HepG2 (cell line): ENCODE results near the gene TMEM150C. TPM values are rescaled to one million over a fixed set of nuclear protein-coding genes. Genes with fewer than 3 reads are reported as not detected.

ENCODE experiments used
- CAMTA2 ChIP-seq: sonication (generic); formaldehyde crosslinking; IDR thresholded peaks from 2 replicates; pipeline ENCODE4 v1.4.0; 2020; ENCODE audit warnings: mild to moderate bottlenecking, missing genetic modification reagents, borderline replicate concordance
- HDAC1 ChIP-seq: sonication (generic); formaldehyde crosslinking; IDR thresholded peaks from 2 replicates; pipeline ENCODE4 v1.5.1; 2020; ENCODE audit warnings: mild to moderate bottlenecking, missing genetic modification reagents
- HMGA1 ChIP-seq: sonication (generic); formaldehyde crosslinking; conservative IDR thresholded peaks from 2 replicates; pipeline ENCODE4 v1.4.0; 2020; ENCODE audit warnings: missing genetic modification reagents
- NR2F2 ChIP-seq: IDR thresholded peaks from 2 replicates; pipeline ENCODE4 v1.6.1; 2012; ENCODE audit warnings: low read depth, inconsistent platforms, borderline replicate concordance
- PAX8 ChIP-seq: sonication (generic); formaldehyde crosslinking; IDR thresholded peaks from 2 replicates; pipeline ENCODE4 v1.8.0; 2022; ENCODE audit warnings: mild to moderate bottlenecking, missing genetic modification reagents, borderline replicate concordance
- ZNF292 ChIP-seq: sonication (generic); formaldehyde crosslinking; IDR thresholded peaks from 2 replicates; pipeline ENCODE4 v1.8.1; 2022; ENCODE audit warnings: mild to moderate bottlenecking, low read depth, missing genetic modification reagents, borderline replicate concordance
- ZNF431 ChIP-seq: sonication (generic); formaldehyde crosslinking; IDR thresholded peaks from 2 replicates; pipeline ENCODE4 v1.9.0; 2022; ENCODE audit warnings: missing genetic modification reagents, low read depth, mild to moderate bottlenecking, borderline replicate concordance
- ZNF674 ChIP-seq: sonication (generic); formaldehyde crosslinking; IDR thresholded peaks from 2 replicates; pipeline ENCODE4 v1.5.0; 2020; ENCODE audit warnings: low read depth, mild to moderate bottlenecking, missing genetic modification reagents
- polyA plus RNA-seq, 8 experiments: library from polyadenylated mRNA; depleted of rRNA in 3 of 8; stranded (reverse) in 7 of 8; unstranded in 1 of 8; fragments of >200 nt; fragmentation: Illumina TruSeq in 4 of 8; extraction: Trizol in 4 of 8; gene quantifications; 2 replicates each; pipeline versions ENCODE4 v1.2.1 to v1.2.3, GENCODE V29; 2011 to 2016; ENCODE audit warnings: low read depth in 4 of 8, missing spikeins in 1 of 8, mixed read lengths in 1 of 8; ENCODE audit not compliant: insufficient read depth in 1 of 8
- total RNA-seq, 5 experiments: library from RNA; depleted of rRNA; stranded (reverse); fragments of >200 nt; fragmentation: Illumina TruSeq; extraction: Trizol; gene quantifications; 2 replicates each; pipeline ENCODE4 v1.2.3, GENCODE V29; 2016; ENCODE audit warnings: low read depth in 1 of 5
- TF ChIP-seq, protein P1 (sequence below): sonication (generic); formaldehyde crosslinking; IDR thresholded peaks from 2 replicates; pipeline ENCODE4 v1.8.0; 2023; ENCODE audit warnings: mild to moderate bottlenecking, missing genetic modification reagents
- TF ChIP-seq, protein P2 (sequence below): sonication (generic); formaldehyde crosslinking; IDR thresholded peaks from 2 replicates; pipeline ENCODE4 v1.8.1; 2023; ENCODE audit warnings: mild to moderate bottlenecking, missing genetic modification reagents
- TF ChIP-seq, protein P3 (sequence below): IDR thresholded peaks from 2 replicates; pipeline ENCODE4 v1.6.1; 2016; ENCODE audit warnings: low read depth, missing genetic modification reagents, missing compliant biosample characterization
- TF ChIP-seq, protein P4 (sequence below): sonication (generic); formaldehyde crosslinking; IDR thresholded peaks from 2 replicates; pipeline ENCODE4 v1.4.0; 2020; ENCODE audit warnings: missing genetic modification reagents; ENCODE audit errors: not compliant biosample characterization
- TF ChIP-seq, protein P5 (sequence below): sonication (generic); formaldehyde crosslinking; conservative IDR thresholded peaks from 2 replicates; pipeline ENCODE4 v1.4.0; 2020; ENCODE audit warnings: mild to moderate bottlenecking, missing genetic modification reagents, moderate library complexity
- TF ChIP-seq, protein P6 (sequence below): sonication (generic); formaldehyde crosslinking; IDR thresholded peaks from 2 replicates; pipeline ENCODE4 v1.8.1; 2023; ENCODE audit warnings: missing genetic modification reagents, mild to moderate bottlenecking, borderline replicate concordance
- TF ChIP-seq, protein P7 (sequence below): sonication (generic); formaldehyde crosslinking; IDR thresholded peaks from 2 replicates; pipeline ENCODE4 v1.4.0; 2020; ENCODE audit warnings: low read depth, mild to moderate bottlenecking, missing genetic modification reagents

TMEM150C gene
- total and polyA plus RNA-seq, 2 of the 13 experiments (the other 11 are each of a cell fraction or from before 2014, with no cell fraction given) = 0.33 to 0.42 TPM

DNA sequence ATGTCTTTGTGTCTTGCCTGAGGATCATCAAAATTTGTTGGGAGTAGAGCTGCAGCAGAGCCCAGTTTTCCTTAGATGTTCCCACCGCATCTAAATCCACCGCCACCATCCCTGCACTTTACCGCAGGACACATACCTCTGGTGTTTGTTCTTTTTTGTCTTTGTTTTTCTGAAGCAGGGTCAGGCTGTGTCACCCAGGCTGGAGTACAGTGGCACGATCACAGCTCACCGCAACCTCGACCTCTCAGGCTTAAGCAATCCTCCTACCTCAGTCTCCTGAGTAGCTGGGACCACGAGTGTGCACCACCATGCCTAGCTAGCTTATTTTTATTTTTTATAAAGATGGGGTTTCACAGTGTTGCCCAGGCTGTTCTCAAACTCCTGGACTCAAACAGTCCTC lies 126.8 kb downstream of the TMEM150C start (continued):
- TF ChIP-seq, protein P1, sequence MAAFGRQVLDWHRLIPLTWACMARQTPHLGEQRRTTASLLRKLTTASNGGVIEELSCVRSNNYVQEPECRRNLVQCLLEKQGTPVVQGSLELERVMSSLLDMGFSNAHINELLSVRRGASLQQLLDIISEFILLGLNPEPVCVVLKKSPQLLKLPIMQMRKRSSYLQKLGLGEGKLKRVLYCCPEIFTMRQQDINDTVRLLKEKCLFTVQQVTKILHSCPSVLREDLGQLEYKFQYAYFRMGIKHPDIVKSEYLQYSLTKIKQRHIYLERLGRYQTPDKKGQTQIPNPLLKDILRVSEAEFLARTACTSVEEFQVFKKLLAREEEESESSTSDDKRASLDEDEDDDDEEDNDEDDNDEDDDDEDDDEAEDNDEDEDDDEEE = no peak
- no peak for TF ChIP-seq HMGA1 (CRISPR knock-in tag)
- no peak for TF ChIP-seq CAMTA2
- TF ChIP-seq, protein P2, sequence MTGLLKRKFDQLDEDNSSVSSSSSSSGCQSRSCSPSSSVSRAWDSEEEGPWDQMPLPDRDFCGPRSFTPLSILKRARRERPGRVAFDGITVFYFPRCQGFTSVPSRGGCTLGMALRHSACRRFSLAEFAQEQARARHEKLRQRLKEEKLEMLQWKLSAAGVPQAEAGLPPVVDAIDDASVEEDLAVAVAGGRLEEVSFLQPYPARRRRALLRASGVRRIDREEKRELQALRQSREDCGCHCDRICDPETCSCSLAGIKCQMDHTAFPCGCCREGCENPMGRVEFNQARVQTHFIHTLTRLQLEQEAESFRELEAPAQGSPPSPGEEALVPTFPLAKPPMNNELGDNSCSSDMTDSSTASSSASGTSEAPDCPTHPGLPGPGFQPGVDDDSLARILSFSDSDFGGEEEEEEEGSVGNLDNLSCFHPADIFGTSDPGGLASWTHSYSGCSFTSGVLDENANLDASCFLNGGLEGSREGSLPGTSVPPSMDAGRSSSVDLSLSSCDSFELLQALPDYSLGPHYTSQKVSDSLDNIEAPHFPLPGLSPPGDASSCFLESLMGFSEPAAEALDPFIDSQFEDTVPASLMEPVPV (CRISPR knock-in tag) = no peak
- TF ChIP-seq, protein P3, sequence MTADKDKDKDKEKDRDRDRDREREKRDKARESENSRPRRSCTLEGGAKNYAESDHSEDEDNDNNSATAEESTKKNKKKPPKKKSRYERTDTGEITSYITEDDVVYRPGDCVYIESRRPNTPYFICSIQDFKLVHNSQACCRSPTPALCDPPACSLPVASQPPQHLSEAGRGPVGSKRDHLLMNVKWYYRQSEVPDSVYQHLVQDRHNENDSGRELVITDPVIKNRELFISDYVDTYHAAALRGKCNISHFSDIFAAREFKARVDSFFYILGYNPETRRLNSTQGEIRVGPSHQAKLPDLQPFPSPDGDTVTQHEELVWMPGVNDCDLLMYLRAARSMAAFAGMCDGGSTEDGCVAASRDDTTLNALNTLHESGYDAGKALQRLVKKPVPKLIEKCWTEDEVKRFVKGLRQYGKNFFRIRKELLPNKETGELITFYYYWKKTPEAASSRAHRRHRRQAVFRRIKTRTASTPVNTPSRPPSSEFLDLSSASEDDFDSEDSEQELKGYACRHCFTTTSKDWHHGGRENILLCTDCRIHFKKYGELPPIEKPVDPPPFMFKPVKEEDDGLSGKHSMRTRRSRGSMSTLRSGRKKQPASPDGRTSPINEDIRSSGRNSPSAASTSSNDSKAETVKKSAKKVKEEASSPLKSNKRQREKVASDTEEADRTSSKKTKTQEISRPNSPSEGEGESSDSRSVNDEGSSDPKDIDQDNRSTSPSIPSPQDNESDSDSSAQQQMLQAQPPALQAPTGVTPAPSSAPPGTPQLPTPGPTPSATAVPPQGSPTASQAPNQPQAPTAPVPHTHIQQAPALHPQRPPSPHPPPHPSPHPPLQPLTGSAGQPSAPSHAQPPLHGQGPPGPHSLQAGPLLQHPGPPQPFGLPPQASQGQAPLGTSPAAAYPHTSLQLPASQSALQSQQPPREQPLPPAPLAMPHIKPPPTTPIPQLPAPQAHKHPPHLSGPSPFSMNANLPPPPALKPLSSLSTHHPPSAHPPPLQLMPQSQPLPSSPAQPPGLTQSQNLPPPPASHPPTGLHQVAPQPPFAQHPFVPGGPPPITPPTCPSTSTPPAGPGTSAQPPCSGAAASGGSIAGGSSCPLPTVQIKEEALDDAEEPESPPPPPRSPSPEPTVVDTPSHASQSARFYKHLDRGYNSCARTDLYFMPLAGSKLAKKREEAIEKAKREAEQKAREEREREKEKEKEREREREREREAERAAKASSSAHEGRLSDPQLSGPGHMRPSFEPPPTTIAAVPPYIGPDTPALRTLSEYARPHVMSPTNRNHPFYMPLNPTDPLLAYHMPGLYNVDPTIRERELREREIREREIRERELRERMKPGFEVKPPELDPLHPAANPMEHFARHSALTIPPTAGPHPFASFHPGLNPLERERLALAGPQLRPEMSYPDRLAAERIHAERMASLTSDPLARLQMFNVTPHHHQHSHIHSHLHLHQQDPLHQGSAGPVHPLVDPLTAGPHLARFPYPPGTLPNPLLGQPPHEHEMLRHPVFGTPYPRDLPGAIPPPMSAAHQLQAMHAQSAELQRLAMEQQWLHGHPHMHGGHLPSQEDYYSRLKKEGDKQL (CRISPR knock-in tag) = no peak
- TF ChIP-seq HDAC1 (CRISPR knock-in tag) = peak; percentile 55; the same call in 1 of the 2 replicates
- TF ChIP-seq ZNF292 (CRISPR knock-in tag) = peak; percentile 76
- TF ChIP-seq, protein P4, sequence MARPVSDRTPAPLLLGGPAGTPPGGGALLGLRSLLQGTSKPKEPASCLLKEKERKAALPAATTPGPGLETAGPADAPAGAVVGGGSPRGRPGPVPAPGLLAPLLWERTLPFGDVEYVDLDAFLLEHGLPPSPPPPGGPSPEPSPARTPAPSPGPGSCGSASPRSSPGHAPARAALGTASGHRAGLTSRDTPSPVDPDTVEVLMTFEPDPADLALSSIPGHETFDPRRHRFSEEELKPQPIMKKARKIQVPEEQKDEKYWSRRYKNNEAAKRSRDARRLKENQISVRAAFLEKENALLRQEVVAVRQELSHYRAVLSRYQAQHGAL (CRISPR knock-in tag) = no peak
- TF ChIP-seq ZNF674 (CRISPR knock-in tag) = no peak
- no peak for TF ChIP-seq PAX8 (CRISPR knock-in tag)
- TF ChIP-seq, protein P5, sequence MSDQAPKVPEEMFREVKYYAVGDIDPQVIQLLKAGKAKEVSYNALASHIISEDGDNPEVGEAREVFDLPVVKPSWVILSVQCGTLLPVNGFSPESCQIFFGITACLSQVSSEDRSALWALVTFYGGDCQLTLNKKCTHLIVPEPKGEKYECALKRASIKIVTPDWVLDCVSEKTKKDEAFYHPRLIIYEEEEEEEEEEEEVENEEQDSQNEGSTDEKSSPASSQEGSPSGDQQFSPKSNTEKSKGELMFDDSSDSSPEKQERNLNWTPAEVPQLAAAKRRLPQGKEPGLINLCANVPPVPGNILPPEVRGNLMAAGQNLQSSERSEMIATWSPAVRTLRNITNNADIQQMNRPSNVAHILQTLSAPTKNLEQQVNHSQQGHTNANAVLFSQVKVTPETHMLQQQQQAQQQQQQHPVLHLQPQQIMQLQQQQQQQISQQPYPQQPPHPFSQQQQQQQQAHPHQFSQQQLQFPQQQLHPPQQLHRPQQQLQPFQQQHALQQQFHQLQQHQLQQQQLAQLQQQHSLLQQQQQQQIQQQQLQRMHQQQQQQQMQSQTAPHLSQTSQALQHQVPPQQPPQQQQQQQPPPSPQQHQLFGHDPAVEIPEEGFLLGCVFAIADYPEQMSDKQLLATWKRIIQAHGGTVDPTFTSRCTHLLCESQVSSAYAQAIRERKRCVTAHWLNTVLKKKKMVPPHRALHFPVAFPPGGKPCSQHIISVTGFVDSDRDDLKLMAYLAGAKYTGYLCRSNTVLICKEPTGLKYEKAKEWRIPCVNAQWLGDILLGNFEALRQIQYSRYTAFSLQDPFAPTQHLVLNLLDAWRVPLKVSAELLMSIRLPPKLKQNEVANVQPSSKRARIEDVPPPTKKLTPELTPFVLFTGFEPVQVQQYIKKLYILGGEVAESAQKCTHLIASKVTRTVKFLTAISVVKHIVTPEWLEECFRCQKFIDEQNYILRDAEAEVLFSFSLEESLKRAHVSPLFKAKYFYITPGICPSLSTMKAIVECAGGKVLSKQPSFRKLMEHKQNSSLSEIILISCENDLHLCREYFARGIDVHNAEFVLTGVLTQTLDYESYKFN = peak; percentile 49
- TF ChIP-seq, protein P6, sequence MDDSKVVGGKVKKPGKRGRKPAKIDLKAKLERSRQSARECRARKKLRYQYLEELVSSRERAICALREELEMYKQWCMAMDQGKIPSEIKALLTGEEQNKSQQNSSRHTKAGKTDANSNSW = no peak
- TF ChIP-seq ZNF431 = no peak
- TF ChIP-seq, protein P7, sequence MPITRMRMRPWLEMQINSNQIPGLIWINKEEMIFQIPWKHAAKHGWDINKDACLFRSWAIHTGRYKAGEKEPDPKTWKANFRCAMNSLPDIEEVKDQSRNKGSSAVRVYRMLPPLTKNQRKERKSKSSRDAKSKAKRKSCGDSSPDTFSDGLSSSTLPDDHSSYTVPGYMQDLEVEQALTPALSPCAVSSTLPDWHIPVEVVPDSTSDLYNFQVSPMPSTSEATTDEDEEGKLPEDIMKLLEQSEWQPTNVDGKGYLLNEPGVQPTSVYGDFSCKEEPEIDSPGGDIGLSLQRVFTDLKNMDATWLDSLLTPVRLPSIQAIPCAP (CRISPR knock-in tag) = no peak
- peak; percentile 79 for TF ChIP-seq NR2F2
